Natural killer cell (primary cell): ENCODE results near the gene TTC9C. TPM values are rescaled to one million over a fixed set of nuclear protein-coding genes. Genes with fewer than 3 reads are reported as not detected.
"Not testable (repeated sequence)": the region's sequence is repeated elsewhere in the genome, so short reads cannot be mapped to it uniquely, and the experiment has no call there.

Experiments used
- ATAC-seq, 3 donors: fragments of 150-1000 bp in 2 of 3; fragments of 200-7000 bp in 1 of 3; cut with Tn5 transposase; 1 replicate in 1 of 3; 2 replicates in 2 of 3; pipeline ENCODE4 v1.10.0; 2021; ENCODE audit warnings: mild to moderate bottlenecking in 2 of 3, moderate library complexity in 2 of 3
- DNase-seq, 2 donors: peaks; one replicate each; pipeline versions ENCODE4 v3.0.0 to v3.0.0-alpha.2; 2013 to 2021; ENCODE audit warnings: mixed read lengths in 1 of 2
- H3K27ac ChIP-seq: one replicate; pipeline ENCODE4 v1.5.1; 2013; ENCODE audit warnings: mild to moderate bottlenecking, low read length
- H3K27me3 ChIP-seq: one replicate; pipeline ENCODE4 v1.6.1; 2013; ENCODE audit warnings: low read length; ENCODE audit not compliant: control insufficient read depth, insufficient read depth
- H3K36me3 ChIP-seq: one replicate; pipeline ENCODE4 v1.6.1; 2013; ENCODE audit warnings: low read length; ENCODE audit not compliant: control insufficient read depth, insufficient read depth
- H3K4me1 ChIP-seq: one replicate; pipeline ENCODE4 v1.6.1; 2013; ENCODE audit warnings: low read length; ENCODE audit not compliant: control insufficient read depth, insufficient read depth
- H3K4me3 ChIP-seq: one replicate; pipeline ENCODE4 v1.5.1; 2013; ENCODE audit warnings: low read length
- H3K9me3 ChIP-seq: one replicate; pipeline ENCODE4 v1.6.1; 2013; ENCODE audit warnings: low read length; ENCODE audit not compliant: control insufficient read depth, insufficient read depth
- H3K27ac Mint-ChIP-seq, 2 donors: one replicate each; pipeline ENCODE4 v1.8.0; 2022; ENCODE audit warnings: mild to moderate bottlenecking in 2 of 2, mixed read lengths in 2 of 2, moderate library complexity in 1 of 2
- H3K27me3 Mint-ChIP-seq, 2 donors: one replicate each; pipeline ENCODE4 v1.8.0; 2022; ENCODE audit warnings: low read depth in 2 of 2, mixed read lengths in 2 of 2
- H3K36me3 Mint-ChIP-seq: one replicate; pipeline ENCODE4 v1.8.0; 2022; ENCODE audit warnings: mixed read lengths
- H3K4me1 Mint-ChIP-seq, 2 donors: one replicate each; pipeline ENCODE4 v1.8.0; 2022; ENCODE audit warnings: mixed read lengths in 2 of 2
- H3K4me3 Mint-ChIP-seq: one replicate; pipeline ENCODE4 v1.8.0; 2022; ENCODE audit warnings: mild to moderate bottlenecking, moderate library complexity, mixed read lengths
- H3K9me3 Mint-ChIP-seq, 2 donors: one replicate each; pipeline ENCODE4 v1.8.0; 2022; ENCODE audit warnings: mixed read lengths in 2 of 2
- WGBS: methylation state at CpG from one replicate; pipeline ENCODE4 v1.1.7; 2013; ENCODE audit warnings: missing lambda C conversion rate; ENCODE audit not compliant: insufficient coverage; 5-methylcytosine and 5-hydroxymethylcytosine counted together
- intact Hi-C: fragments of 100-400 bp; cut with micrococcal nuclease; formaldehyde crosslinking; loops from one replicate; pipeline ENCODE4 v1.14.2; 2022
- total RNA-seq, 4 donors: library from RNA; stranded (reverse); fragments of 120-200 nt in 1 of 4; gene quantifications; one replicate each; pipeline versions ENCODE4 v1.2.3 to v1.2.4, GENCODE V29; 2013 to 2022
- TF ChIP-seq, protein P1 (sequence below): fragments of 200-600 bp; IDR thresholded peaks from one replicate; pipeline ENCODE4 v1.8.0; 2022; ENCODE audit warnings: antibody characterized with exemption

Gene TTC9C
- total RNA-seq, 3 donors from 2014 or later (not counting 1 experiment from before 2014, with no cell fraction given) = 18.3 to 27.2 (median 23.2) TPM

DNA sequence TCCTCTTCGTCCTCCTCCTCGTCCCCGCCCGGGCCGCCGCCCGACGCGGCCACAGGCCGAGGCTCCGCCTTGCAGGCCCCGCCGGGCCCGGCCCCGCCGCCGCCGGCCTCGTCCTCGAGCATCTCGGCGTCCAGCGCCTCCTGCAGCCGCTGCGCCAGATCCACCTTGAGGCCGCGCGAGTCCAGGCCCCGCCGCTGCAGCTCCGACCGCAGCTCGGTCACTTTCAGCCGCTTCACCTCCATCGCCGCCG lies 1.4 kb upstream of the TTC9C start:
- peaks cover 20% of the 10 kb centered on the region for H3K36me3 Mint-ChIP-seq

DNA sequence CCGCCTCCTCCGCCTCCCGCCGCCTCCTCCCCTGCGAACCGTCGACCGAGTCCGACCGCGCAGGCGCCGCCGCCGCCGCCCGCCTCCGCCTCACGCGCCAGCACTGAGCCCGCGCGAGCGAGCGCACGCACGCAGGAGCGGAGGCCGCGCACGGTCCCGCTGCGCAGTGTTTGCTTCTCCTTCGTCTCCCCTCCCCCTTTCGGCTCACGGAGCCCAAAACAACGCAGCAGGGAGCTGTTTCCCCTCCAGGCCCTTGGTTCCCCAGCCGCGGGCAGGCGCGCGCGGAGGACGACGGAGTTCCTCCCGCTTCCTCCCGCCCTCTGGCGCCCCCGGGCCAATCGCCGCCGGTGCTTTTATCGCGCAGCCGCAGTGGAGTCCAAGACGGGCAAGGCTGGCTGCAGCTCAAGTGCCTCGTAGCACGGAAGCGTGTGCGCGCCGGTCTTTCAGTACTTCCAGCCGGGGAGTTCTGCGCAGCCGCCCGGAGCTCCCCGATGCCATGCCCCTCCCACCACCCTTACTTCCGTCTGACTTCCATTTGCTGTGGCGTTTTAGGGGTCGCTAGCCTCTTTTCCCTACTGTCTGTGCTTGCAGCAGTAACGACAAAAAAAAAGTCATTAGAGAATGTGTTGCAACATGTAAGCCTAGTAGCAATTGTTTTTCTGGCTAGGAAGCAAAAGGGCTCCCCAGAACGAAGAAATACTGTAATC lies 968 bp upstream of the TTC9C start, which contains the start of gene HNRNPUL2:
Gene HNRNPUL2, minus strand, starts transcription at position 293 of the 707 bp plus-strand sequence. CDS start 301 bp downstream, outside the sequence.
- H3K4me3 ChIP-seq = peak within 1 kb of the TSS; percentile 91
- peak within 1 kb of the TSS; percentile 99 for H3K27ac Mint-ChIP-seq
- peak; percentile 82 to 91 (median 84) for ATAC-seq
- WGBS = under 1% methylated on average over 72 of the region's 72 CpGs
- DNase-seq = peak; percentile 97 to 100
- TF ChIP-seq, protein P1, sequence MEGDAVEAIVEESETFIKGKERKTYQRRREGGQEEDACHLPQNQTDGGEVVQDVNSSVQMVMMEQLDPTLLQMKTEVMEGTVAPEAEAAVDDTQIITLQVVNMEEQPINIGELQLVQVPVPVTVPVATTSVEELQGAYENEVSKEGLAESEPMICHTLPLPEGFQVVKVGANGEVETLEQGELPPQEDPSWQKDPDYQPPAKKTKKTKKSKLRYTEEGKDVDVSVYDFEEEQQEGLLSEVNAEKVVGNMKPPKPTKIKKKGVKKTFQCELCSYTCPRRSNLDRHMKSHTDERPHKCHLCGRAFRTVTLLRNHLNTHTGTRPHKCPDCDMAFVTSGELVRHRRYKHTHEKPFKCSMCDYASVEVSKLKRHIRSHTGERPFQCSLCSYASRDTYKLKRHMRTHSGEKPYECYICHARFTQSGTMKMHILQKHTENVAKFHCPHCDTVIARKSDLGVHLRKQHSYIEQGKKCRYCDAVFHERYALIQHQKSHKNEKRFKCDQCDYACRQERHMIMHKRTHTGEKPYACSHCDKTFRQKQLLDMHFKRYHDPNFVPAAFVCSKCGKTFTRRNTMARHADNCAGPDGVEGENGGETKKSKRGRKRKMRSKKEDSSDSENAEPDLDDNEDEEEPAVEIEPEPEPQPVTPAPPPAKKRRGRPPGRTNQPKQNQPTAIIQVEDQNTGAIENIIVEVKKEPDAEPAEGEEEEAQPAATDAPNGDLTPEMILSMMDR = no peak
- H3K36me3 Mint-ChIP-seq = peaks cover 15% of the 10 kb centered on the region
- no peaks in the 10 kb centered on the region for H3K27me3 Mint-ChIP-seq
- peaks cover 44% of the 10 kb centered on the region for H3K4me1 ChIP-seq
- intact Hi-C loops = loop anchor here (1.0 to 5.0 kb wide), 4 partner anchors 18 to 105 kb away; partner anchors contain the start of genes C11orf98, CSKMT, STX5 and TEX54
- H3K36me3 ChIP-seq = peaks cover 32% of the 10 kb centered on the region
- peak within 1 kb of the TSS; percentile 98 for H3K4me3 Mint-ChIP-seq
- H3K27ac ChIP-seq = peak within 1 kb of the TSS; percentile 88
- H3K27me3 ChIP-seq = no peaks in the 10 kb centered on the region
- H3K4me1 Mint-ChIP-seq = peaks cover 44 to 60% of the 10 kb centered on the region in 2 donors
- no peaks in the 10 kb centered on the region for H3K9me3 ChIP-seq
- no peaks in the 10 kb centered on the region for H3K9me3 Mint-ChIP-seq

More for the DNA sequence above, 1.4 kb upstream of the TTC9C start:
- H3K36me3 ChIP-seq = peaks cover 37% of the 10 kb centered on the region
- no peaks in the 10 kb centered on the region for H3K9me3 Mint-ChIP-seq
- no peaks in the 10 kb centered on the region for H3K27me3 Mint-ChIP-seq
- intact Hi-C loops = loop anchor here (1.0 to 5.0 kb wide), 4 partner anchors 18 to 106 kb away; partner anchors contain the start of genes C11orf98, CSKMT, STX5 and TEX54
- ATAC-seq (peak; percentile 2 to 7 (median 4)), DNase-seq (no peak)
- H3K4me3 Mint-ChIP-seq = peak overlapping the region; percentile 98
- H3K27ac Mint-ChIP-seq = peak overlapping the region; percentile 99
- H3K4me1 Mint-ChIP-seq = peaks cover 49 to 60% of the 10 kb centered on the region in 2 donors
- peak overlapping the region; percentile 91 for H3K4me3 ChIP-seq
- WGBS = under 1% methylated on average over 37 of the region's 37 CpGs
- TF ChIP-seq, protein P1 = no peak
- H3K27me3 ChIP-seq = no peaks in the 10 kb centered on the region
- H3K4me1 ChIP-seq = peaks cover 44% of the 10 kb centered on the region
- H3K27ac ChIP-seq = peak overlapping the region; percentile 77
- H3K9me3 ChIP-seq = no peaks in the 10 kb centered on the region

DNA sequence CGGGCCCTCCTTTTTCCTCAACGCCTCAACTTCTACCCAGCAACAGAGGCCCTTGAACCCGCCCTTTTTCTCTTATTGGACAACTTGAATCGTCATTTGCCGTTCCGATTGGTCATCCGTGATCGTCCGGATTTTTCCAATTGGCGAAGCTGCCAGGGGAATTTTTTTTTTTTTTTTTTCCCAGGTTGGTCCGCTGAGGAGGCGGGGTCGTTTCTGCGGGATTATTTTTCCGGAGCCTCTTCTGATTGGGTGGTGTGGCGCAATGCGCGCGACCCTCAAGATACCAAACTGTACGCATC lies 465 bp upstream of the TTC9C start:
- H3K4me1 Mint-ChIP-seq = peaks cover 44 to 60% of the 10 kb centered on the region in 2 donors
- no peaks in the 10 kb centered on the region for H3K27me3 Mint-ChIP-seq
- WGBS = 0% methylated on average over 19 of the region's 20 CpGs
- peaks cover 28% of the 10 kb centered on the region for H3K36me3 ChIP-seq
- peaks cover 44% of the 10 kb centered on the region for H3K4me1 ChIP-seq
- H3K4me3 ChIP-seq = peak overlapping the region; percentile 91
- no peaks in the 10 kb centered on the region for H3K9me3 Mint-ChIP-seq
- peak overlapping the region; percentile 98 for H3K4me3 Mint-ChIP-seq
- TF ChIP-seq, protein P1 = no peak
- H3K27ac Mint-ChIP-seq = peak overlapping the region; percentile 99
- no peaks in the 10 kb centered on the region for H3K27me3 ChIP-seq
- DNase-seq = peak; percentile 75 to 96
- H3K27ac ChIP-seq = peak overlapping the region; percentile 88
- peak; percentile 60 to 73 (median 63) for ATAC-seq
- H3K9me3 ChIP-seq = no peaks in the 10 kb centered on the region
- intact Hi-C loops = loop anchor here (1.0 to 5.0 kb wide), 7 partner anchors 19 to 153 kb away; partner anchors contain the start of genes C11orf98, CSKMT, POLR2G and STX5
- H3K36me3 Mint-ChIP-seq = peaks cover 10% of the 10 kb centered on the region

DNA sequence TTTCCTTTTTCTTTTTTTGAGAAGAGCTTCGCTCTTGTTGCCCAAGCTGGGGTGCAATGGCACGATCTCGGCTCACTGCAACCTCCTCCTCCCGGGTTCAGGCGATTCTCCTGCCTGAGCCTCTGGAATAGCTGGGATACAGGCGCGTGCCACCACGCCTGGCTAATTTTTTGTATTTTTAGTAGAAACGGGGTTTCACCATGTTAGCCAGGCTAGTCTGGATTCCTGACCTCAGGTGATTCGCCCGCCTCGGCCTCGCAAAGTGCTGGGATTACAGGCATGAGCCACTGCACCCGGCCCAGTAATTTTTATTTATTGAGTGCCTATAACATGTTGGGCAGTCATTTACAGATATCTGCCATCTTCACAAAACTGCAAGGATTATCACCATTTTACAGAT lies 1.8 kb downstream of the TTC9C start:
- Histone ChIP-seq H3K36me3 (peaks cover 28% of the 10 kb centered on the region), H3K4me1 (peaks cover 38% of the 10 kb centered on the region)
- H3K27me3 ChIP-seq, H3K36me3 Mint-ChIP-seq, H3K27ac ChIP-seq, intact Hi-C loops, ATAC-seq, H3K27me3 Mint-ChIP-seq, H3K9me3 Mint-ChIP-seq, H3K9me3 ChIP-seq, H3K4me3 ChIP-seq, DNase-seq: not testable (repeated sequence)
- peaks cover 34 to 42% of the 10 kb centered on the region in 2 donors for H3K4me1 Mint-ChIP-seq
- WGBS = 96% methylated on average over 14 of the region's 14 CpGs
- H3K4me3 Mint-ChIP-seq = peak overlapping the region; percentile 72
- peak overlapping the region; percentile 58 to 99 for H3K27ac Mint-ChIP-seq
